GM18907 (cell line): ENCODE data around the gene PRORP.
"Not testable (repeated sequence)": the region's sequence is repeated elsewhere in the genome, so short reads cannot be mapped to it uniquely, and the experiment has no call there.

Source experiments
- ATAC-seq: cut with Tn5 transposase; IDR thresholded peaks from one replicate; pipeline ENCODE4 v1.9.1; 2021; ENCODE audit warnings: mild to moderate bottlenecking, moderate library complexity; ENCODE audit not compliant: unreplicated experiment

The PRORP gene

DNA sequence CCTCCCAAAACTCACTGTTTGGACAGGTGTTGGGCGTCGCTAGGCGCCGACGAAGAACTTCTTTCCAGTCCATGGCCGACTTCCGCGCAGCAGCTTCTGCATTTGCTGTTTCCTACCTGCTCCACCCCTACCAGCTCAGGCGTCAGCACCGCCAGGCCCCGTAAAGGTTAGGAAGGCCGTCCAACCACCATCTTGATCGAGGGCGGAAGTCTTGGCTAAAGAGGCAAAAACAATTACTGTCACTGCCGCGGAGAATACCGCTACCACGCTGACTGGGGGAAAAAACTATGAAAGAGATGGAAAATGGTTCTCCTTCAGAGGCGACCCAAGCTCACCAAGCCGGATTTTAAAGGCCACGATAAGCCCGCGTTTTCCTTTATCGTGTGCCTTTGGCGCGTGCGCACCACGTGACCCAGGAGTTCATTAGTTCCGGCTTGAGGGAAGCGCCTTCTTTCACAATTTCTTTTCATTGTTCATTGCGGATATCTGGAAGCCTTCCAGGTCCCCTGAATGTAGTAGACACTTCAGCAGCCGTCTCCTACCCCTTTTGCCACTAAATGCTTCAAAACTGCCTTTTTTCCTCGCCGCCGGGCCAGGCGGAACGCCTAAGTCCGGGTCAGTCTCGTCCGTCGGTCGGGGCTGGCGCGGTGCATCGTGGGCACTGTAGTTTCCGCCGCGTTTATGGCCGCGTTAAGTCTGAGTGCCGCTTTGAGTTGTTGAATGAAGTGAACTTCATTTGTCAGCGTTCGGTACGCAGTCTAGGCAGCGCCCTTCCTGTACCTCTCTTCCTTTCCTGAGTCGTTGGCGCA, at the start of gene PRORP, which contains the start of gene PPP2R3C:
Gene PRORP (plus strand): TSS at position 666 of the 809 bp plus-strand sequence. CDS start 694 bp downstream, outside the sequence.
Gene PPP2R3C (minus strand): TSS at position 104 of the 809 bp plus-strand sequence. CDS start 31 bp downstream, at position 73.
- peak; percentile 87 for ATAC-seq

DNA sequence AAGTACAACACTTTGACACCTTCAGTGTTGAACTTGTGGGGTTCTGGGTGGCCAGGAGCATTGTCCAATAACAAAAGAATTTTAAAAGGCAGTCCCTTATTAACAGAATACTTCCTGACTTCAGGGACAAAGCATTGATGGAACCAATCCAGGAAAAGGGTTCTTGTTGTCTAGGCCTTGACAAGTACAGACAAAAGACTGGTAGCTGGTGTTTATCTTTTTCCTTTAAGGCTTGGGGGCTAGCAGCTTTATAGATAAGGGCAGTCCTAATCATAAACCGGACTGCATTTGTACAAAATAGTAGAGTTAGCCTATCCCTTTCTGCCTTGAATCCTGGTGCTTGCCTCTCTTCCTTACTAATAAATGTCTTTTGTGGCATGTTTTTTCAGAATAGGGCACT, 48.9 kb upstream of the PRORP start:
- ATAC-seq = no peak

DNA sequence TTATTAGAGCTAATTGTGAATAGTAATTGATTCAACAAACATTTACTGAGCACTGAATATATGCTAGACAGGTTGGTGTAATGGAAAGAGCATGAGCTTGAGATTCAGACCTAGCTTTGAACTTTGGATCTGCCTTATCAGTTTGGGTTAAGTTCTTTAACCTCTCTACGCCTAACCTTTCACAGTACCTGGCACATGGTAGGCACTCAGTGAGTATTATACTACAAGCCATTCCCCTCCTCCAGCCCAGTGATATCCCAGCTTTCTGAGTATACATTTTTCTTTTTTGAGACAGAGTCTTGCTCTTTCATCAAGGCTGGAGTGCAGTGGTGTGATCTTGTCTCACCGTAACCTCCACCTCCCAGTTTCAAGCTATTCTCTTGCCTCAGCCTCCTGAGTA, 44.3 kb upstream of the PRORP start:
- ATAC-seq = no peak

DNA sequence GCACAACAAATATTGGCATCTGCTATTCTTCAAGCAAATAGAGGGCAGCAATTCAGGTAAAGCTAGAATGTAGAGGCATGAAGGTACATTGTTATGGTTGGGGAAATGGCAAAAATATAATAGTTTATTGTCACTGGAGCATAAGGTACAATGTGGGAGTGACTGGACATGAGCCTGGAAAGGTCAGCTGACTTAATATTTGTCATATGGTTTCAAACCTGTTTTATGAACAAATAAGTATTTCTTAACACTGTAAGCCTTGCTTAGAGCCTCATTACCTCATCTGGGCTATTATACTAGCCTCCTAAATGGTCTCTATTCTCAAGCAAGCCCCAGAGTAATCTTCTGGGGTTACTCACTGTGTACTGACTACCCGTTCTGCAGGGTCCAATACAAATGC, 42.6 kb upstream of the PRORP start:
- ATAC-seq = no peak

DNA sequence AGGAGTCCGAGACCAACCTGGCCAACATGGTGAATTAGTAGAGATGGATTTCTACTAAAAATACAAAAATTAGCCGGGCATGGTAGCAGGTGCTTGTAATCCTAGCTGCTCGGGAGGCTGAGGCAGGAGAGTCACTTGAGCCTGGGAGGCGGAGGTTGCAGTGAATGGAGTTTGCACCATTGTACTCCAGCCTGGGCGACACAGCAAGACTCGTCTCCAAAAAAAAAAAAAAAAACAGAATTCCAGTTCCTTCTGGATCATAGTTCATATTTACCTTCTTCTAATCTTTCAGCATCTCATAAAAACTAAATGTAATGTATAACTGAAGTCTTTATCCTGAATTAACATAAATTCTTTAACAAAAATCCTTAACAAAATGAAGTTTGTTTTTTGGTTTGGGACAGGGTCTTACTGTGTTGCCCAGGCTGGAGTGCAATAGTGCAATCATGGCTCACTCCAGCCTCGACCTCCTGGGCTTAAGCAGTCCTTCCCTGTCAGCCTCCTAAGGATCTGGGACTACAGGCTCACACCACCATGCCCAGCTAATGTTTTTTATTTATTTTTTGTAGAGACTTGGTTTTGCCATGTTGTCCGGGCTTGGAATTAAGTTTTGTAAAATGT, 38.7 kb upstream of the PRORP start:
- ATAC-seq = no peak

DNA sequence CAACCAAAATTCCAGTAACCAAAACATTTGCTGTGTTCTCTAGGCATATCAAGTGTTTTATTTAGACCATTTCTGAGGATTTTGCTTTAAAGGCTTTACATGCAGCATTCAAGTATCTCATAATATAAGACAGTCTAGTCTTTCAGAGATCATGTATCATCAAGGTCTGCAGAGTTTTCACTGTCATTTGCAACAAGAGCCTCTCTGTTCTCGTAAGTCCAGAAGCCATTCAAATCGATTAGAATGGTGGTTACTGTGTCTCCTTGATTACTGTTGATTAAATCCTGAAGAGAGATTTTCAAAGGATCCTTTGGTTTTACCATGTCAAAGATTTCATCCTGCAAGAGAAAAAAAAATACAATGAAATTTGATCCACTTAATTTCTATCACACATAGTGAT, 36.9 kb upstream of the PRORP start:
- ATAC-seq = no peak

DNA sequence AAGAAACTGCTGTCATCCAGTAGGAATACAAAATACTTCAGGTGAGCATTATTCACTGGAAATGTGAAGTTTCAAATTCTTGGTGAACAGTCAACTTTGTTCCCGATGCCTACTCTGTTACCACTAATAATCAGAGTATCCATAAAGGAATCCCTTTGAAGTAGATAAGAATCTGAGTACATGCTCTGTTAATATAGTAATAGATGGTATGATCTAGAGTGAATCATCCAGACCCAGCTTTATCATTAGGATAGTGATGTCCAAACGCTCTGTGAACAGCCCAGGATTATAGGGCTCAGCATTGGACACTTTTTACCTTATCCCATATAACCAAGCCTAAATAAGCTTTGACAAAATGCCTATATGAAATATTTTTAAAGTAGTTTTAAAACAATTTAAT, 33.8 kb upstream of the PRORP start:
- no peak for ATAC-seq

DNA sequence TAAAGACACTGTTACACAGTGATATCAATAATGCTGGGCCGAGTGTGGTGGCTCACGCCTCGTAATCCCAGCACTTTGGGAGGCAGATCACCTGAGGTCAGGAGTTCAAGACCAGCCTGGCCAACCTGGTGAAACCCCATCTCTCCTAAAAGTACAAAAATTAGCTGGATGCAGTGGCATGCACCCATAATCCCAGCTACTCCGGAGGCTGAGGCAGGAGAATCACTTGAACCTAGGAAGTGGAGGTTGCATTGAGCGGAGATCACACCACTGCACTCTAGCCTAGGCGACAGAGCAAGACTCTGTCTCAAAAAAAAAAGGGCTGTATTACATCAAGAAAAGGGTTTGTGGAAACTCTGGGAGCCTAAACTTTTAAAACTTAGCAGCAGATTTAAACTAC, 27.7 kb upstream of the PRORP start:
- ATAC-seq = not testable (repeated sequence)

DNA sequence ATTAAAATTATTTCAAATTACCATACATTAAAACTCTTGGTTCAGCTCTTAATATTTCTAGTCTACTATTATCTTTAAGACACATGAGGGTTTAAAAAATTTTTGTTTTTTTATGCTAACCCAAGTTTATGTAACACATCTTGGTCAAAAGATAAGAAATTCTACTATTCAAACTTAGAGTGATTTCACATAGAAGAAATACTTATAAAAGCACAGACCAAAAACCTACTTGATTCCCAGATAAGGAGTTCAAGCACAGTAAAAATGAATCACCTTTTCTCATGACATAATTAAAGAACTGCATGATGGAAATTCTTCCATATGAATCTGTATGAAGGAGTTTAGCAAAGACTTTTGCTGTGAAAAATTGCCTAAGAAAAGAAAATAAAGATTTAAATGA, 14.5 kb upstream of the PRORP start:
- ATAC-seq = no peak

DNA sequence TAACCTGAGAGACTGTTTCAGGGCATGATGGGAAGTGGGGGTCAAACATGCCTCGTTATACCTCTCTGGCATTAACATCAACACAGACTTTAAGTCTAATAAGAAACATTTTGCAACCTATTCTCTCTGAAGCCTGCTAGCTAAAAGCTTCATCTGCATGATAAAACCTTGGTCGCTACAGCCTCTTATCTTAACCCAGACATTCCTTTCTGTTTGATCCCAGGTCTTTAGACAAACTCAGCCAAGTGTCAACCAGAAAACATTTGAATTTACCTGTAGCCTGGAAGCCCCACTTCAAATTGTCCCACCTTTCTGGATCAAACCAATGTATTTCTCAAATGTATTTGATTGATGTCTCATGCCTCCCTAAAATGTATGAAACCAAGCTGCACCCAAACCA, 9.7 kb upstream of the PRORP start:
- ATAC-seq = no peak

DNA sequence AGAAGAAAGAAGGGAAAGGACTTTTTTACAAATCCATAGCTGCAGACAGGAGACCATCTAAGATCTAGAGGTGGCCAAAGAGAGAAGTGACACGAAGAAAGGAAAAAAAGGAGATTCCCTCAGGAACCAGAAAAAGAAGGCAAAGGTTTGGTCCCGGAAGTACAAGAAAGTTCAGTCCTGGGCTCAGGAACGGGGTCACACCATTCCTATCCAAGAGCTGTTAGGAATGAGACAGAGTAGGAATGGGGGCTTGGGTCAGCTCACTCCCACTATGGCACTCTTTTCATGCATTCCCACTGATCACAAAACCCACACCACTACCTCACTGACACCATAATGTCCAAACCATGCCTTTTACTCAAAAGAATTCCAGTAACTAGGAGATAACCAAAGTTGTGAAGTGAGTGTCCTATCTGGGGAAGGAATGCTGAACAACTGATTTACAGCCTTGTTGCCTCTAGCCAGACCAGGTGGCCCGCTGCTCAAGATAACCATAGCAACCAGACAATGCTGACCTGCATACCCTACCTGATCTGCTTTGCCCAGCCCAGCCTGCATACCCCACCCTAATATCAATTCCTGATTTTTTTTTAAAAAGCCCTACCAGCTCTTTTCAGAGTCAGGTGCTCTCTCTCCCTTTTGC, 8.9 kb upstream of the PRORP start:
- no peak for ATAC-seq

DNA sequence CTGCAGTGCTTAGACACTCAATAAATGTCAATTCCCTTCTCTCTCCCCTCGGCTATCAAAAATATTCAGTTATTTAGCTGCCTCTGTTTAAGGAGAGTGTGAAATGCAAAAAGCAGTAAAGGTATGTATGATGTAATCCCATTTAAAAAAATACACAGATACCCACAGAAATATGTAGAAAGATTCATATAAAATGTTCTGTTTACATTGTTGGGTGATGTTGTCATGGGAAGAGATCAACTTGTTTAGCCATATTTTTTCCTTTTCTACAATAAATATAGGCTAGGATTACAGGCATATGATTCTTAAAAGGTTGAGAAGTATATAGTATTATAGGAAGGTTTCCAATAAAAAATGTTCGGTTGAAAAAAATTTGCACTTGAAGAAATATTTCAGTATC, 8.3 kb upstream of the PRORP start:
- ATAC-seq = no peak

DNA sequence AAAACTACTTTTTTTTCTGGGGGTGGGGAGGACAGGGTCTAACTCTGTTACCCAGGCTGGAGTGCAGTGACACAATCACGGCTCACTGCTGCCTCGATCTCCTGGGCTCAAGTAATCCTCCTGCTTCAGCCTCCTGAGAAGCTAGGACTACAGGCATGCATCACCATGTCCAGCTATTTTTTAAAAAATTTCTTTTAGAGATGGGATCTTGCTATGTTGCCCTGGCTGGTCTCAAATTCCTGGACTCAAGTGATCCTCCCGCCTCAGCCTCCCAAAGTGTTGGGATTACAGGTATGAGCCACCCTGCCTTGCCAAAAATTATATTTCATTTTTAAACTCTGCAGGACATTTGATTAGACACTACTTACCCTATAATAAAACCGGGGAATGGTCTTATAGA, 6.1 kb upstream of the PRORP start:
- no peak for ATAC-seq

DNA sequence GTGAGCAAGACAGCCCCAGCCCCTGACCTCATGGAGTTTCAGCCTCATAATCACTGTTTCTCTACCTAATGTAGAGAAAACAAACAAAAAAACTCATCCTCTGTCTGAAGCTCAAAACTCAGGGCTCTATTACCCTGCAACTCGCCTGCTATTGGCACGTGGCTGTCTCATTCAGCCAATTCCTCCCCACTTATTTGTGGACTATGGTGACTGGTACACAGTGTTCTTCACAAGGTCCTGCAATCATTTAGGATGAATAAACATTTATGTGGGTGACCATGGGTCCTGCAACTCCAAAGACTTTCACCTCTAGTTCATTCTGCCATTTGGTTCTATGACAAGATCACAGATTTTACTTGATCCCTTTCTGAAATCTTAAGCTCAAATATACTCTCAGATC, 5.2 kb upstream of the PRORP start:
- ATAC-seq = no peak

DNA sequence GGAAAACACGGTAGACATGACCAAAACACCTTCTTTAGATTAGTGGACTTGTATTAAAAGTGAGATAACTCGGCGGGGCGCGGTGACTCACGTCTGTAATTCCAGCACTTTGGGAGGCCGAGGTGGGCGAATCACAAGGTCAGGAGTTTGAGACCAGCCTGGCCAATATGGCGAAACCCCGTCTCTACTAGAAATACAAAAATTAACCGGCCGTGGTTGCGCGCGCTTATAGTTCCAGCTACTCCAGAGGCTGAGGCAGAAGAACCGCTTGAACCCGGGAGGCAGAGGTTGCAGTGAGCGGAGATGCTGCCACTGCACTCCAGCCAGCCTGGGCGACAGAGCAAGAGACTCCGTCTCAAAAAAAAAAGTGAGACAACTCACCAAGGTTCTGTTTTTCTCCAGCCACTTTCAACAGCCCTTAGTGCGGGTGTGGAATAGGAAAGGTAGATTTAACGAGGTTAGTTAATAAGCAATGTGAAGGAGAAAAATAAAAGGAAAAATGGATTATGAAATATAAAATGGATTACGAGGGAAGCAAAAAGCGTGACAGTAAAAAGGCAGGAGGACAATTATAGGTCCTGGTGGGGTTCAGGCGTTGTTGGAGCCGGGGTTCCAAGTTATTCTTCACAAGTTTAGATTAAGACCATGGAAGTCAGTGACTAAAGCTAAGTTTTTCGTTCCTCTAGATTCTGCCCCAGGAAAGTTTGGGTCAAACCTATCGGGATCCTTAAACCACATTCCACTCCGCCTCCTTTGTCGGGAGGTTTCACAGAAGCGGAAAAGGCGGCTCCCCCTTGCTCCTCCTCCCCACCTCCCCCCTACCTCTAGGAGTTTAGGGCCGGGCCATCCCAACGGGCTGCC, 1.1 kb upstream of the PRORP start:
- peak; percentile 4 for ATAC-seq

DNA sequence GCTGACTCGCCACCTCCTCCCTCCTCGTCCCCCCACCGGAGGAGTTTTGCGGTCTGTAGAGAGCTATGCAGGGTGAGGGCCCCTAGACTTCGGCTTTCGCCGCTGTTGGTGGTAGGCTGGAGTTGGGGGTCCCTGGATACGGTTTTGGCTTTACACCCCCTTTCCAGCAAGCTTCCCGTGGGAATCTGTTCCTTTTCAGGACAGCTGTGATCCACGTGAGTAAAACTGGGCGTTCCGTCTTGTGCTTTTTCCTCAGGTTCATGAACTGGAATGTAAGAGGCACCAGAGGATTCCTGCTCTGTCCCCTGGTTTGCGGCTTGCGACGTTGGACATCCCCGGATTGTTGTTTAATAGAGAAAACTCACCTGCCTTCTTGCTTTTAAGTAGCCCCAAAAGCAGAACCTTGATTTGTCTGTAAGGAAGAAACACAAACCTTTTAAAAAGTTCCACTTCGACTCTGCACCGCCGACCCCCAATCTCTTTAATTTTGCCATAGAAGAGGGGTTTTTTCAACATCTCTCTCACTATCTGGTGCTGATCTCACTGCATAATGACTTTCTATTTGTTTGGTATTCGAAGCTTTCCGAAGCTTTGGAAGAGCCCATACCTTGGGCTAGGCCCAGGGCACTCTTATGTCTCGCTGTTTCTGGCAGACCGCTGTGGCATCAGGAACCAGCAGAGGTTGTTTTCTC, 490 bp downstream of the PRORP start:
- ATAC-seq = peak; percentile 5

DNA sequence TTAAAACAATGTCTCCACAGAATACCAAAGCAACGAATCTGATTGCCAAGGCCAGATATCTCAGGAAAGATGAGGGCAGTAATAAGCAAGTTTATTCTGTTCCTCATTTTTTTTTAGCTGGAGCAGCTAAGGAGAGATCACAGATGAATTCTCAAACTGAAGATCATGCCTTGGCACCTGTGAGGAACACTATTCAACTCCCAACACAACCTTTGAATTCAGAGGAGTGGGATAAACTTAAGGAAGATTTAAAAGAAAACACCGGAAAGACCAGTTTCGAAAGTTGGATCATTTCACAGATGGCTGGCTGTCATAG, 994 bp downstream of the PRORP start:
- no peak for ATAC-seq

DNA sequence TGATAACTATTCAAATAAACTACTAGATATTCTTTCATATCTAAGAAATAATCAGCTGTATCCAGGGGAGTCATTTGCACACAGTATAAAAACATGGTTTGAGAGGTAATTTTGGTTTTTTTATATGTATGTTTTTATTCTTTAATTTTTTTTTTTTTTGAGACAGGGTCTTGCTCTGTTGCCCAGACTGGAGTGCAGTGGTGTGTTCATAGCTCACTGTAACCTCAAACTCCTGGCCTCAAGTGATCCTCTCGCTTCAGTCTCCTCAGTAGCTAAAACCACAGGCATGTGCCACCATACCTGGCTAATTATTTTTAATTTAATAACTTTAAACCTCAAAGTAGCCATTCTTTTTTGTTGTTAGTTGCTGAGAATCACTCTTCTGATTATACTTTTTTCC, 1.8 kb downstream of the PRORP start:
- no peak for ATAC-seq

DNA sequence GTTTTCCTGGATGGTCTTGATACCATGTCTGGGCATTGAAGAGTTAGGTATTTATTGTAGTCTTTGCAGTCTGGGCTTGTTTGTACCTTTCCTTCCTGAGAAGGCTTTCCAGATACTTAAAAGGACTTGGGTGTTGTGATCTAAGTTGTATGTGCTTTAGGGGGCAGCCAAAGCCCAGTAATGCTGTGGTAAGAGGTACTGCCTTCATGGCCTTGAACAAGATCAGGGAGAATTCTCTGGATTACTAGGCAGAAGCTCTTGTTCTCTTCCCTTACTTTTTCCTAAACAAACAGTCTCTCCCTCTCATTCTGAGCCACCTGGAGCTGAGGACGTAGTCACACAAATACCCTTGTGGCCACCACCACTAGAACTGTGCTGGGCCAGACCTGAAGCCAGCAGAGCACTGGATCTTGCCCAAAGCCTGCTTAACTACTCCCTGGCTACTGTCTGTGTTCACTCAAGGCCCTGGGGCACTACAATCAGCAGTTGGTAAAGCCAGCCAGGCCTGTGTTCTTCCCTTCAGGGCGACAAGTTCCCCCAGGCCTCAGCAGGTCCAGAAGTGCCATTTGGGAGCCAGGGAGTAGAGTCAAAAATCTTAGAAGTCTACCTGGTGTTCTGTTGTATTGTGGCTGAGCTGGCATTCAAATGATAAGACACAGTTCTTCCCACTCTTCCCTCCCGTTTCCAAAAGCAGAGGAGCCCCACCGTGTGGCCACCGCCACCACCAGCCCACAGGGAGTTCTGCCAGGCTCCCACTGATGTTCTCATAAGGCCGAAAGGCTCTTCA, 11.4 kb downstream of the PRORP start:
- ATAC-seq = no peak
